Thyroid gland (tissue), 4 donors: Measurements from ENCODE around the gene FKBP1A. TPM values are rescaled to one million over a fixed set of nuclear protein-coding genes. Genes with fewer than 3 reads are reported as not detected.

ENCODE experiments used
- DNase-seq, 2 donors: peaks; one replicate each; pipeline ENCODE4 v3.0.0-alpha.2; 2019
- H3K27ac ChIP-seq, 3 donors: fragments of 200-600 bp; sonication (generic); 1 replicate in 2 of 3; 2 replicates in 1 of 3; pipeline ENCODE4 v1.5.1; 2016 to 2019; ENCODE audit warnings: mild to moderate bottlenecking in 1 of 3, moderate library complexity in 1 of 3
- H3K27me3 ChIP-seq: fragments of 200-600 bp; sonication (generic); one replicate; pipeline ENCODE4 v1.5.1; 2019
- H3K36me3 ChIP-seq, 2 donors: fragments of 200-600 bp; sonication (generic); one replicate each; pipeline ENCODE4 v1.5.1; 2016 to 2019
- H3K4me1 ChIP-seq, 2 donors: fragments of 200-600 bp; sonication (generic); one replicate each; pipeline ENCODE4 v1.5.1; 2017 to 2019
- H3K4me3 ChIP-seq, 3 donors: fragments of 200-600 bp; sonication (generic); replicated peaks in 1 of 3; 1 replicate in 2 of 3; 2 replicates in 1 of 3; pipeline ENCODE4 v1.5.1; 2016; ENCODE audit warnings: mild to moderate bottlenecking in 1 of 3
- H3K9me3 ChIP-seq: fragments of 200-600 bp; sonication (generic); one replicate; pipeline ENCODE4 v1.5.1; 2017
- CTCF ChIP-seq, 6 experiments: fragments of 200-600 bp in 3 of 6; fragments of 450-650 bp in 3 of 6; sonication (generic) in 3 of 6; IDR thresholded peaks; one replicate each; pipeline ENCODE4 v1.5.1; 2016 to 2019; ENCODE audit warnings: antibody characterized with exemption in 6 of 6, mild to moderate bottlenecking in 2 of 6, inconsistent platforms in 1 of 6, moderate library complexity in 1 of 6
- POLR2A ChIP-seq, 2 donors: fragments of 450-650 bp; IDR thresholded peaks; one replicate each; pipeline ENCODE4 v1.6.1; 2017; ENCODE audit warnings: antibody characterized with exemption in 2 of 2, mild to moderate bottlenecking in 2 of 2, moderate library complexity in 1 of 2
- WGBS, 2 donors: methylation state at CpG; one replicate each; pipeline ENCODE4 v1.1.5; 2017; 5-methylcytosine and 5-hydroxymethylcytosine counted together
- intact Hi-C: fragments of 100-400 bp; cut with DNase I; formaldehyde crosslinking; loops from one replicate; pipeline ENCODE4 v1.15.1; 2023
- total RNA-seq, 4 donors: library from RNA; depleted of rRNA; stranded (reverse); fragments of >200 nt; gene quantifications; one replicate each; pipeline ENCODE4 v1.2.3, GENCODE V29; 2016

The FKBP1A gene
- total RNA-seq, 4 donors from 2014 or later: 142 to 272 (median 189) TPM

GRCh38 chr20:1381753-1382591 lies 10.9 kb downstream of the FKBP1A start:
- DNase-seq: peak; percentile 62 to 65
- intact Hi-C loops: no loop called here

GRCh38 chr20:1378735-1379125 lies 14.1 kb downstream of the FKBP1A start:
- H3K27ac ChIP-seq: peak overlapping the region in 2 of 3 donors; percentile 67 to 77
- no peaks in the 10 kb centered on the region for H3K9me3 ChIP-seq
- H3K27me3 ChIP-seq: no peaks in the 10 kb centered on the region
- H3K4me1 ChIP-seq: peaks cover 92 to 94% of the 10 kb centered on the region in 2 donors
- no peak for DNase-seq
- intact Hi-C loops: no loop called here
- H3K4me3 ChIP-seq: no peak overlapping the region
- no peaks in the 10 kb centered on the region for H3K36me3 ChIP-seq
- WGBS, 2 donors: 67 to 68% methylated on average over 6 of the region's 6 CpGs
- TF ChIP-seq CTCF (IDR thresholded peaks at IDR 0.05): no peak
- no peak for TF ChIP-seq POLR2A (IDR thresholded peaks at IDR 0.05)

More at GRCh38 chr20:1381753-1382591, 10.9 kb downstream of the FKBP1A start:
- 25 to 34% methylated on average over 6 of the region's 6 CpGs for WGBS, 2 donors
- Histone ChIP-seq H3K4me1 (peaks cover 96% of the 10 kb centered on the region in 2 donors), H3K27ac (peak overlapping the region; percentile 53 to 77 (median 58)), H3K9me3 (no peaks in the 10 kb centered on the region), H3K27me3 (no peaks in the 10 kb centered on the region), H3K36me3 (no peaks in the 10 kb centered on the region), H3K4me3 (no peak overlapping the region)
- no peak for TF ChIP-seq CTCF (IDR thresholded peaks at IDR 0.05)
- no peak for TF ChIP-seq POLR2A (IDR thresholded peaks at IDR 0.05)

GRCh38 chr20:1377984-1378734 lies 14.7 kb downstream of the FKBP1A start:
- no peaks in the 10 kb centered on the region for H3K27me3 ChIP-seq
- 63 to 64% methylated on average over 6 of the region's 6 CpGs for WGBS, 2 donors
- no peak for TF ChIP-seq CTCF (IDR thresholded peaks at IDR 0.05)
- H3K9me3 ChIP-seq: no peaks in the 10 kb centered on the region
- peaks cover 94 to 96% of the 10 kb centered on the region in 2 donors for H3K4me1 ChIP-seq
- H3K36me3 ChIP-seq: no peaks in the 10 kb centered on the region
- H3K27ac ChIP-seq: peak overlapping the region; percentile 21 to 67 (median 37)
- H3K4me3 ChIP-seq: peak overlapping the region in 1 of 3 donors; percentile 8
- intact Hi-C loops: no loop called here
- no peak for DNase-seq

- TF ChIP-seq CTCF (IDR thresholded peaks at IDR 0.05) (no peak), POLR2A (IDR thresholded peaks at IDR 0.05) (no peak)
Measured at GRCh38 chr20:1377341-1377871, 15.4 kb downstream of the FKBP1A start.

More at GRCh38 chr20:1377341-1377871, 15.4 kb downstream of the FKBP1A start:
- Histone ChIP-seq H3K4me3 (peak overlapping the region in 1 of 3 donors; percentile 8), H3K27me3 (no peaks in the 10 kb centered on the region), H3K4me1 (peaks cover 89 to 95% of the 10 kb centered on the region in 2 donors), H3K9me3 (no peaks in the 10 kb centered on the region), H3K27ac (peak overlapping the region; percentile 21 to 67 (median 37)), H3K36me3 (no peaks in the 10 kb centered on the region)
- DNase-seq: no peak
- WGBS, 2 donors: 74 to 75% methylated on average over 5 of the region's 5 CpGs
- intact Hi-C loops: no loop called here
